ENCODE measurements around the gene SSH2.

GRCh38 chr17:29628644-29629043, 301.4 kb downstream of the SSH2 start:
- no peak for TF ChIP-seq CTCF (conservative IDR thresholded peaks at IDR 0.05 in 1 of 2, IDR thresholded peaks at IDR 0.05 in 1 of 2; ENCODE audit: extremely low read depth in 1 of 2, insufficient read depth in 1 of 2, low read depth in 1 of 2, low read length in 2 of 2)
- no peak for TF ChIP-seq EZH2 (IDR thresholded peaks at IDR 0.05; ENCODE audit: borderline replicate concordance, low read length)

Data from mammary epithelial cell (primary cell).